Measurements from ENCODE around the gene EIF2S1. TPM values are rescaled to one million over a fixed set of nuclear protein-coding genes. Genes with fewer than 3 reads are reported as not detected.
"Not testable (repeated sequence)": the region's sequence is repeated elsewhere in the genome, so short reads cannot be mapped to it uniquely, and the experiment has no call there.

Gene EIF2S1
- polyA plus RNA-seq (ENCODE audit: insufficient read length): 82.4 TPM

DNA sequence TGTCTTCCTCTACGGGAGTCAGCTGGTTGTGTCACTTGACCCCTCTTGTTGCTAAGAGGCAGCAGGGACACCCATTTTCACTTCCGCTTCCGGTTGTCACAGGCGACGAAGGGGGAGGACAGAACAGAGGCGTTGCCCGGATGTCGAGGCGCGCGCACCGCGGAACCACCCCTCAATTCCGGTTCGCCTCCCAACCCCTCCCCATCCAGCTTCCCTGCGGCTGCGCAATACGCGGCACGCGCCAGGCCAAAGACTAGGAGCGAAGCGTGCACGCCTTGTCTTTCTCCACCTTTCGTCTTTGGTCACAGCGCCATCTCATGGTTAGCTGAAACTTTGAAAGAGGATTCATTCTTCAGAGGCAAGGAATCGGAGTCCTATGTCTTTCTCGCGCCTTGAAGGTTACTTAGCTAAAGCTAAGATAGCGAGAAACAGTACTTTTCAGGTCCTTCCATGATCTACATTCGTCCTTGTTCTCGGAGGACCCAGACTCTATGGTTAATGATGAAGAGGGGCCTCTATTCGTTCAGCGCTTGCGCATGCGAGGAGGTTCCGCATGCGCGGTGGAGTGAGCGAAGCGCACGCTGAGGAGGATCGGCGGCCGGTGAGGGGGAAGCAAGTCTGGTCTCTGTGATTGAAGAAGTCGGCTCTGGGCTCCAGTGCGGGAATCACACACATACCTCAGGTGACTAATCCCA, at the start of gene EIF2S1, which contains the start of gene ATP6V1D:
Gene EIF2S1, plus strand, starts transcription at position 554 of the 695 bp plus-strand sequence. CDS start 4,440 bp downstream, outside the sequence.
Gene ATP6V1D, minus strand, starts transcription at position 30 of the 695 bp plus-strand sequence. CDS start 106 bp downstream, outside the sequence.
- peak; percentile 100 for DNase-seq

- DNase-seq: no peak
These were observed 48.3 kb upstream of the EIF2S1 start for GRCh38 chr14:67311868-67312267.

DNA sequence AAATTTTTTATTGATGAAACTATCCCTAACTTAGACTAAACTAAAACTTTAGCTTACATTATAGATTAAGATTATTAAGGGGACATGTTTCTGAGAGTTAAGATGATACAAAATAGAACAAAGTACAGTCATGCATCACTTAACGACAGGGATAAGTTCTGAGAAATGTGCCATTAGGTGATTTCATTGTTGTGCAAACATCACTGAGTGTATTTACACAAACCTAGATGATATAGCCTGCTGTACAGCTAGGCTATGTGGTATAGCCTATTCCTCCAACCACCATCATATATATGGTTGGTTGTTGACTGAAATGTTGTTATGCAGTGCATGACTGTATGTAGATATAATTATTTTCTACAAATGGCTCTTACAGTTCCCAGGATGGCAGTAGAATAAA, 47.0 kb upstream of the EIF2S1 start:
- DNase-seq: no peak

DNA sequence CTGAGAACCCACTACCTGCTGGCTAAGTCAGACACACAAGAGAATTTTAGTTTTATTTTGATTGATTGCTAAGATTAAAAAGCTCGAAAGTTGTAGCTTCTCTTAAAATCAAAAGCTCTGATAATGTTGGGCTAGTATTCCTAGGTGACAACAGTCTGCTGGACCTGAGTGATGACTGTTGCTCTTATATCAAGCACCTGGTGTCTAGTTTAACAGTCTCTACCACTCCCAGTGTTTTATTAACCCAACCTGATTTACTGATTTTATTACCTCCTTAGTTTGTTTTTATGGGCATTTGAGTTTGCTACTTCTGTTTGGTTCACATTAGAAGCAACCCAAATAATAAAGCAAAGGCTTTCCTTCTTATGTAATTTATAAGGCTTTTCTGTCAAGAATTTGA, 42.3 kb upstream of the EIF2S1 start:
- DNase-seq: no peak

DNA sequence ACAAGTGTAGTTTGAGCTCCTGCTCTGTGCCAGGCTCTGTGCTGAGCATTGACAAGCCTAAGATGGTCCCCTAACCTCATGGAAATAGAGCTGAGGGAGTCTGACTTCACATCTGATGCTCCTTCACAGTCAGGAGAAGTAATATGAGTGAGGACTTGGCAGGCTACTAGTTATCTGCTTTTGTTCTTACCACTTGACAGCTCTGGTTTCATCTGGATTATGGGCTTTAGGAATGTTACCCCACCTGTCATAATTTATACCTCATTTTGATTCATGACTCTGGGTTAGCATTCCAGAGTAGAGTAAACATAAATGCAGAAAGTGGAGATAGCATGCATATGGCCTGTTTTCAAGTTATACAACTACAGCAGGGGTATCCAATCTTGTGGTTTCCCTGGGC, 41.0 kb upstream of the EIF2S1 start:
- DNase-seq: no peak

DNA sequence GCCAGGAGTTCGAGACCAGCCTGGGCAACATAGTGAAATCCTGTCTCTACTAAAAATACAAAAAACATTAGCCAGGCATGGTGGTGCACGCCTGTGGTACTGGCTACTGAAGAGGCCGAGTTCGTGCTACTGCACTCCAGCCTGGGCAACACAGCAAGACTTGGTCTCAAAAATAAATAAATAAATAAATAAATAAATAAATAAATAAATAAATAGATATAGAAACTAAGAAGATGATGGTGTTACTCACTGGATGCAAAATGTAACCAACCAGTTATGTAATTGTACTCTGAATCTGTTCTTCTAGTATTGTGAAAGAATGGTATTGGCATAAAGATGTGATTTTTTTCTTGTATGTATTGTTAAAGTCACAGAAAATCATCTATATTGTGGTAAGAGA, 30.5 kb upstream of the EIF2S1 start:
- not testable (repeated sequence) for DNase-seq

GRCh38 chr14:67331368-67332125, 28.6 kb upstream of the EIF2S1 start:
- DNase-seq: no peak

DNA sequence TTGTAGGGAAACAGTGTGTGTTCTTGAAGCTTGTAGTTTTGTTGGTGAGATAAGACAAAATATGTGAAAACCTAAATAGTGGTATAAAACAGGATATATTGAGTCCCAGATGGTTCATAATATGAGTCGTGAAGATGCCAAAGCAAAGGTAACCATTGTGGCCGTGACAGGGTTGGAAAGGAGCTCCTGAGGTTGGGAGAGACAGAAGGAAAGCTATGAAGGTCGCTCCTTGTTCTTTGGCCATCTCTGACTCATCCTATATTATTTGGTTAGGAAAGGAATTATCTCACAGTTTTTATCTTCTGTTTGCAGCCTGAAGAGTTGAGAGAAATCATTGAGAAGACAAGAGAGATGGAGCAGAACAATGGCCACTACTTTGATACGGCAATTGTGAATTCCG, 27.7 kb upstream of the EIF2S1 start:
- DNase-seq: no peak

DNA sequence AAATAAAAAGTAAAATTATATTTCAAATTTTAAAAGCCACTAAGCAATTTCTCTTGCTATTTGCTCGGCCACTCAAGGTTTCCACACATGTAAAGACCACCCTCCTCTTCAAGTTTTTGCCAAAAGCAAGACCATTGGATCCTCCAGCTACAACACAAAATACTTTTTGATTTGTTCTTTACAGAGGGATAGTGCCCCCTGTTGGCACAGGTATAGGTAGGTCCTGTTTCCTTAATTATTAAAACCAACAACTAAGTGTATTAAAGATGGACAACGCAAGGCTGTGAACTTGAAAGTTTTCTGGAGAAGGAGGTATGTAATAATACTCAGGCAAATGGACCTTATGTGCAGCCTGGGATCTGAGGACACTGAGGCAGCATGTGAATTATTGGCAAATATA, 24.3 kb upstream of the EIF2S1 start:
- DNase-seq: no peak

GRCh38 chr14:67341231-67341630, 18.9 kb upstream of the EIF2S1 start:
- DNase-seq: not testable (repeated sequence)

DNA sequence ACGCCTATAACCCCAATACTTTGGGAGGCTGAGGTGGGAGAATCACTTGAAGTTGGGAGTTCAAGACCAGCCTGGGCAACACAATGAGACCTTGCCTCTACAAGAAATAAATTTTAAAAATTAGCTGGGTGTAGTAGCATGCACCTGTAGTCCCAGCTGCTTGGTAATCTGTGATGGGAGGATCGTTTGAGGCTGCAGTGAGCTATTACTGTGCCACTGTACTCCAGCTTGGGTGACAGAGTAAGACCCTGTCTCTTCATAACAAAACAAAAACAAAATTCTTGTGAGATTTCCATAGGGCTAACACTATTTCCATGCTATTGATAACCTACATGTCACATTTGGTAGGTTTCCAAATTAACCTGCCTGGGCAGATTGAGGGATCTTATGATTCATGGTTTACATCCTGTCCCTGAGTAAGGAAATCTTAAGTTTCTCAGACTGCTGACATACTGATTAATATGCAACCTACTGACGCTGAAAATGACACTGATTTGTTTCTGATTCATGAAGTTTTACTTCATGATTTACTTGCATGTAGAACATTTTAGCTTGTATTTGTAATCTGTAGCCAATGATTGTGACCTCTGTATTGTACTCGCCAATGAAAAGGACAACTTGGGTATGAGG, 16.4 kb upstream of the EIF2S1 start:
- no peak for DNase-seq

- DNase-seq: no peak
These were observed 14.5 kb upstream of the EIF2S1 start for GRCh38 chr14:67345583-67345982.

- no peak for DNase-seq
These were observed 8.1 kb upstream of the EIF2S1 start for GRCh38 chr14:67352055-67352454.

GRCh38 chr14:67357186-67357968, 2.8 kb upstream of the EIF2S1 start:
- DNase-seq: no peak

DNA sequence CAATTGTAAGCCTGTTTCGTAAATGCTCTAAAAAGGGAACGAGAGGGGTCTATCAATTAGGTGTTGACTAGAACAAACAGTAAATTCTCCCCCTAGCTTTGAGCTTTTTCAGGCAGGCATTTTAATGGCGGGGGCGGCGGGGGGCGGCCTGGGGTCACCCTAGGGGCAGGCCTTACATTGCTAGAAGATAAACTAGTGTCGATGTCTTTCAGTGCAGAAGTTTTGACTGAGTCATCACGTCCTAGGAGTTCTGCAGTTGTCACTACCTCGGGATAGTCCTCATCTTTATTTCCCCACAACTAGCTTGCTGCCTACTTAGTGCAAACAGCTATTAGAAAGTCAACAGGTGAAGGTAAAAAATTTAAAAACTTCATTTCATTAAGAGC, 2.2 kb upstream of the EIF2S1 start:
- no peak for DNase-seq

- DNase-seq: no peak
These were observed 979 bp upstream of the EIF2S1 start for GRCh38 chr14:67358924-67359774.

- no peak for DNase-seq
These were observed 510 bp downstream of the EIF2S1 start for GRCh38 chr14:67360470-67361206.

DNA sequence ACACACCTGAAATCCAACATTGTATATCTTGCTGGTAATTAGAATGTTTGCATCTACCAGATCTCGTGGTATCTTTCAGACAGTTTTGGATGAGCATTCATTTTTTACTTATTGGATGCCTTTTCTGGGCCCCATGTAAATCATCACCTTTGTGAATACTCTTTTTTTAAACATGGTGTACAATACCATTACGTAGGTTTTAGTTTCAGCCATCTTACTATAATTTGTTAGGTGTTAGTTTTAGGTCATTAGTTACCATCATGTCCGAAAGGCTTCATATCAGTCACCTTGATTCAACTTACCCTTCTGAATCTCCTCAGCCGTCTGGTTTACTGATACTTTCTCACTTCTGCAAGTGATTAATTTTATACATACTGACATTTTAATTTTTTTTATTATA, 5.3 kb downstream of the EIF2S1 start:
- DNase-seq: no peak

DNA sequence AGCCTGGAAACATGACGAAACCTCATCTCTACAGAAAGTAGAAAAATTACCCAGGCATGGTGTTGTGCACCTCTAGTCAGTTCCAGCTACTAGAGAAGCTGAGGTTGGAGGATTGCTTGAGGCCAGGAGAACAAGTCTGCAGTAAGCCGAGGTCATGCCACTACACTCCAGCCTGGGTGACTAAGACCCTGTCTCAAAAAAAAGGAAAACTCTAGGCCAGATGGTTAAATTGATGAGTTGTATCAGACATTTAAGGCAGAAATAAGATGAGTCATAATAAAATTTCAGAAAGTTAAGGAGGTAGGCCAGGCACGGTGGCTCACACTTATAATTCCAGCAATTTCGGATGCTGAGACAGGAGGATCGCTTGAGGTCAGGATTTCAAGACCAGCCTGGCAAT, 10.7 kb downstream of the EIF2S1 start:
- DNase-seq: no peak

GRCh38 chr14:67371247-67372148, 11.4 kb downstream of the EIF2S1 start:
- no peak for DNase-seq
